SK-N-SH treated with all-trans-retinoic acid at 6 μM for 48 hours (cell line): ENCODE results near the gene ART1.

Source experiments
- ARNTL ChIP-seq: fragments of 450-650 bp; formaldehyde crosslinking; IDR thresholded peaks from 2 replicates; pipeline ENCODE4 v1.5.0; 2020; ENCODE audit warnings: low read depth, mild to moderate bottlenecking, moderate library complexity, borderline replicate concordance
- CSDC2 ChIP-seq: fragments of 250-450 bp; sonication (Bioruptor Pico); IDR thresholded peaks from 2 replicates; pipeline ENCODE4 v1.5.0; 2020; ENCODE audit warnings: mild to moderate bottlenecking, moderate library complexity
- PPARA ChIP-seq: fragments of 250-450 bp; sonication (Bioruptor Pico); IDR thresholded peaks from 2 replicates; pipeline ENCODE4 v1.5.0; 2020; ENCODE audit warnings: mild to moderate bottlenecking, borderline replicate concordance
- RARB ChIP-seq: fragments of 250-450 bp; sonication (Bioruptor Pico); IDR thresholded peaks from 2 replicates; pipeline ENCODE4 v1.8.0; 2021; ENCODE audit warnings: mild to moderate bottlenecking, moderate library complexity
- ZC3H10 ChIP-seq: fragments of 250-450 bp; sonication (Bioruptor Pico); IDR thresholded peaks from 2 replicates; pipeline ENCODE4 v1.5.1; 2021; ENCODE audit warnings: mild to moderate bottlenecking, moderate library complexity
- ZFP3 ChIP-seq: fragments of 250-450 bp; sonication (Bioruptor Pico); IDR thresholded peaks from 2 replicates; pipeline ENCODE4 v1.5.0; 2020; ENCODE audit warnings: mild to moderate bottlenecking, moderate library complexity
- ZFP30 ChIP-seq: fragments of 450-650 bp; formaldehyde crosslinking; IDR thresholded peaks from 2 replicates; pipeline ENCODE4 v1.5.0; 2022; ENCODE audit warnings: mild to moderate bottlenecking, moderate library complexity
- ZNF70 ChIP-seq: fragments of 450-650 bp; formaldehyde crosslinking; IDR thresholded peaks from 2 replicates; pipeline ENCODE4 v1.5.0; 2020; ENCODE audit warnings: mild to moderate bottlenecking, moderate library complexity
- TF ChIP-seq, protein P1 (sequence below): fragments of 250-450 bp; sonication (Bioruptor Pico); IDR thresholded peaks from 2 replicates; pipeline ENCODE4 v1.8.0; 2020; ENCODE audit warnings: mild to moderate bottlenecking, moderate library complexity, borderline replicate concordance

DNA sequence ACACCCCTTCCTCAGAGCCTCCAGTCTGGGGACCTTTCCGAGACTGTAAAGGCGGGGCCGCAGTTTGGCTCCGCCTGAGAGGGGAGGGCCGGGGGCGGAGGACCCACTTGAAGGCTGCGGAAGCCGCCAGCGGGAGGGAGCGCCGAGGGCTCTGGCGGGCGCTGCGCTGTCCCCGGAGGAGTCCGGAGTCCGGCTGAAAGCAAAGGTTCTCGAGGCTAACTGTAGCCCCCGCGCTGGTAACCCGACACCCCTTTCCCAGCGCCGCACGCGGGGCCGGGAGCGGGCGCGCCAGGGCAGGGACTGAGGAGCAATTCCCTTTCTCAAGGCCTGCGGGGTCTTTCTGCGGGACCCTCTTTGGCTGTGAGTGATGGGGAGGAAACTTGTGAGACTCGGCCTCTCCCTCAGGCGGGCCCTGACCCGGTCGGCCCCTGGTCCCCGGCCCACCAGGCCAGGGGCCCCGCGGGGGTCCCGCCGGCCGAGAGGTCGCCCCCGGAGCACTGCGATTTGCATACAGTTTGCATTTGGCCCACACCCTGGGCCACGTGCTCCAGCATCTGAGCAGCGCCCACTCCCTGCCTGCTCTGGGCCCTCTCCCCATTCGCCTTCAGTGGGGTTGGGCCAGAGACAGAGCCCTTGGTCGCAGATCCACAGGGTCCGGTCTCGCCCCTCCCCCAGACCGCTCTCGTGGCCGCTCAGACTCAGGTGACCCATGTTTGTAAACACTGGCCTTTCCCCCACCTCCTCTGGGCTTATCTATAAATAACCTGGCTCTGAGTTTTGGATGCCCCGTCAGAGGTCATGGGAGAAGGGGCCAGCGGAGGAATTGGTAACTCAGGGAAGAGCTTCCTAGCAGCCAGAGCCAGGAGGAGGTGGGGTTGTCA is 2.6 kb upstream of the ART1 start:
- TF ChIP-seq PPARA (CRISPR knock-in tag) (no peak), CSDC2 (CRISPR knock-in tag) (no peak), ZNF70 (no peak), RARB (CRISPR knock-in tag) (no peak), ZFP3 (no peak), ZC3H10 (CRISPR knock-in tag) (no peak), ARNTL (CRISPR knock-in tag) (no peak), ZFP30 (CRISPR knock-in tag) (no peak)
- TF ChIP-seq, protein P1, sequence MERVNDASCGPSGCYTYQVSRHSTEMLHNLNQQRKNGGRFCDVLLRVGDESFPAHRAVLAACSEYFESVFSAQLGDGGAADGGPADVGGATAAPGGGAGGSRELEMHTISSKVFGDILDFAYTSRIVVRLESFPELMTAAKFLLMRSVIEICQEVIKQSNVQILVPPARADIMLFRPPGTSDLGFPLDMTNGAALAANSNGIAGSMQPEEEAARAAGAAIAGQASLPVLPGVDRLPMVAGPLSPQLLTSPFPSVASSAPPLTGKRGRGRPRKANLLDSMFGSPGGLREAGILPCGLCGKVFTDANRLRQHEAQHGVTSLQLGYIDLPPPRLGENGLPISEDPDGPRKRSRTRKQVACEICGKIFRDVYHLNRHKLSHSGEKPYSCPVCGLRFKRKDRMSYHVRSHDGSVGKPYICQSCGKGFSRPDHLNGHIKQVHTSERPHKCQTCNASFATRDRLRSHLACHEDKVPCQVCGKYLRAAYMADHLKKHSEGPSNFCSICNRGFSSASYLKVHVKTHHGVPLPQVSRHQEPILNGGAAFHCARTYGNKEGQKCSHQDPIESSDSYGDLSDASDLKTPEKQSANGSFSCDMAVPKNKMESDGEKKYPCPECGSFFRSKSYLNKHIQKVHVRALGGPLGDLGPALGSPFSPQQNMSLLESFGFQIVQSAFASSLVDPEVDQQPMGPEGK (CRISPR knock-in tag), result no peak
